GM12878 (cell line): ENCODE results near the gene NUBP1. TPM values are rescaled to one million over a fixed set of nuclear protein-coding genes. Genes with fewer than 3 reads are reported as not detected.
A peak's percentile ranks its signal among the peaks of the same experiment; 100 is the strongest.

Experiments
- BHLHE40 ChIP-seq, 2 experiments: fragments of 450-650 bp in 1 of 2; IDR thresholded peaks; 2 replicates each; pipeline ENCODE4 v1.6.1; 2011 to 2017; ENCODE audit warnings: low read depth in 2 of 2, borderline replicate concordance in 1 of 2, improper control_type of control experiment in 1 of 2, low read length in 1 of 2, mild to moderate bottlenecking in 1 of 2
- EZH2 ChIP-seq: IDR thresholded peaks from 2 replicates; pipeline ENCODE4 v1.6.1; 2012; ENCODE audit warnings: low read depth, mild to moderate bottlenecking, control low read depth, inconsistent platforms, low read length, borderline replicate concordance; ENCODE audit not compliant: control insufficient read depth
- GATAD2B ChIP-seq: fragments of 450-650 bp; conservative IDR thresholded peaks from 2 replicates; pipeline ENCODE4 v1.6.1; 2017; ENCODE audit warnings: low read depth, mild to moderate bottlenecking, moderate library complexity
- MEF2A ChIP-seq: IDR thresholded peaks from 2 replicates; pipeline ENCODE4 v1.6.1; 2011; ENCODE audit warnings: low read depth, mild to moderate bottlenecking, low read length, moderate library complexity; ENCODE audit not compliant: insufficient read depth
- NFYA ChIP-seq: IDR thresholded peaks from 2 replicates; pipeline ENCODE4 v1.6.1; 2011; ENCODE audit warnings: low read depth, mild to moderate bottlenecking, low read length, improper control_type of control experiment, borderline replicate concordance
- SMARCA5 ChIP-seq: fragments of 450-650 bp; IDR thresholded peaks from 2 replicates; pipeline ENCODE4 v1.6.1; 2017; ENCODE audit warnings: mild to moderate bottlenecking
- polyA plus RNA-seq, 11 experiments: library from polyadenylated mRNA; depleted of rRNA in 4 of 11; unstranded in 6 of 11; stranded (reverse) in 5 of 11; fragments of >200 nt; fragmentation: Nextera tagmentation in 4 of 11; fragmentation: Illumina TruSeq in 1 of 11; extraction: Ambion mirVana in 4 of 11; extraction: Trizol in 1 of 11; gene quantifications; 1 replicate in 1 of 11; 2 replicates in 10 of 11; pipeline versions ENCODE4 v1.2.1 to v1.2.3, GENCODE V29; 2011 to 2016; ENCODE audit warnings: inconsistent platforms in 2 of 11, missing spikeins in 2 of 11, low read depth in 1 of 11
- total RNA-seq, 4 experiments: library from RNA; depleted of rRNA in 3 of 4; stranded (reverse); fragments of >200 nt in 3 of 4; fragmentation: Illumina TruSeq in 1 of 4; extraction: Trizol in 1 of 4; gene quantifications; 2 replicates each; pipeline versions ENCODE4 v1.2.1 to v1.2.3, GENCODE V29; 2013 to 2021
- TF ChIP-seq, protein P1 (sequence below): IDR thresholded peaks from 2 replicates; pipeline ENCODE4 v1.6.1; 2012; ENCODE audit warnings: improper control_type of control experiment, low read depth, low read length; ENCODE audit not compliant: insufficient replicate concordance
- TF ChIP-seq, protein P2 (sequence below): IDR thresholded peaks from 2 replicates; pipeline ENCODE4 v1.6.1; 2011; ENCODE audit warnings: low read depth, mild to moderate bottlenecking, low read length, moderate library complexity, borderline replicate concordance; ENCODE audit errors: extremely low read depth
- TF ChIP-seq, protein P3 (sequence below): fragments of 450-650 bp; conservative IDR thresholded peaks from 2 replicates; pipeline ENCODE4 v1.6.1; 2017; ENCODE audit warnings: mild to moderate bottlenecking, moderate library complexity
- TF ChIP-seq, protein P4 (sequence below): fragments of 450-650 bp; IDR thresholded peaks from 2 replicates; pipeline ENCODE4 v1.6.1; 2017; ENCODE audit warnings: mild to moderate bottlenecking, moderate library complexity
- TF ChIP-seq, protein P5 (sequence below): fragments of 450-650 bp; formaldehyde crosslinking; IDR thresholded peaks from 2 replicates; pipeline ENCODE4 v1.4.0; 2020; ENCODE audit warnings: mild to moderate bottlenecking, moderate library complexity

Gene NUBP1
- total and polyA plus RNA-seq, 10 of the 15 experiments (the other 5 are each of a cell fraction or from before 2014, with no cell fraction given), result 31.0 to 74.9 (median 58.3) TPM

DNA sequence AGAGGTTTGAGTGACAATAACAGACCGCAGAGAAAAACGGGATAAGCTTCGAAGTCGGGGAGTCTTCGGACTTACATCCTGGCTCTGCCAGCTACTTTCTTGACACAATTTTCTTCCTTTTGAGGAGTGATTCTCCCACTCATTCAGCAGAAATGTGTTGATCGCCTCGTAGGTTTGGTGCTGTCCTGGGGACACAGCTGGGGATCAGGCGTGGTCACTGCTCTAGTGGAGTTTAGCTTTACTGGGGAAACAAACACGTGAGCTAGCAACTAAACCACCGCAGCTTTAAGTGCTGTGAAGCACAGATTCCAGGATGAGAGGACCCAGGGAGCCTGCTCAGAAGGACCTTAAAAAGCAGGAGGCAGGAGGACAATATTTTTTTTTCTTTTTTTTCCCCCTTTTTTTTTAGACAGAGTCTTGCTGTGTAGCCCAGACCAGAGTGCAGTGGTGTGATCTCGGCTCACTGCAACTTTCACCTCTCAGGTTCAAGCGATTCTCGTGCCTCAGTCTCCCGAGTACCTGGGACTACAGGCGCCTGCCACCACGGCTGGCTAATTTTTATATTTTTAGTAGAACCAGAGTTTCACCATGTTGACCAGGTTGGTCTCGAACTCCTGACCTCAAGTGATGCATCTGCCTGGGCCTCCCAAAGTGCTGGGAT is 858 bp downstream of the NUBP1 start (continued):
- TF ChIP-seq, protein P1, sequence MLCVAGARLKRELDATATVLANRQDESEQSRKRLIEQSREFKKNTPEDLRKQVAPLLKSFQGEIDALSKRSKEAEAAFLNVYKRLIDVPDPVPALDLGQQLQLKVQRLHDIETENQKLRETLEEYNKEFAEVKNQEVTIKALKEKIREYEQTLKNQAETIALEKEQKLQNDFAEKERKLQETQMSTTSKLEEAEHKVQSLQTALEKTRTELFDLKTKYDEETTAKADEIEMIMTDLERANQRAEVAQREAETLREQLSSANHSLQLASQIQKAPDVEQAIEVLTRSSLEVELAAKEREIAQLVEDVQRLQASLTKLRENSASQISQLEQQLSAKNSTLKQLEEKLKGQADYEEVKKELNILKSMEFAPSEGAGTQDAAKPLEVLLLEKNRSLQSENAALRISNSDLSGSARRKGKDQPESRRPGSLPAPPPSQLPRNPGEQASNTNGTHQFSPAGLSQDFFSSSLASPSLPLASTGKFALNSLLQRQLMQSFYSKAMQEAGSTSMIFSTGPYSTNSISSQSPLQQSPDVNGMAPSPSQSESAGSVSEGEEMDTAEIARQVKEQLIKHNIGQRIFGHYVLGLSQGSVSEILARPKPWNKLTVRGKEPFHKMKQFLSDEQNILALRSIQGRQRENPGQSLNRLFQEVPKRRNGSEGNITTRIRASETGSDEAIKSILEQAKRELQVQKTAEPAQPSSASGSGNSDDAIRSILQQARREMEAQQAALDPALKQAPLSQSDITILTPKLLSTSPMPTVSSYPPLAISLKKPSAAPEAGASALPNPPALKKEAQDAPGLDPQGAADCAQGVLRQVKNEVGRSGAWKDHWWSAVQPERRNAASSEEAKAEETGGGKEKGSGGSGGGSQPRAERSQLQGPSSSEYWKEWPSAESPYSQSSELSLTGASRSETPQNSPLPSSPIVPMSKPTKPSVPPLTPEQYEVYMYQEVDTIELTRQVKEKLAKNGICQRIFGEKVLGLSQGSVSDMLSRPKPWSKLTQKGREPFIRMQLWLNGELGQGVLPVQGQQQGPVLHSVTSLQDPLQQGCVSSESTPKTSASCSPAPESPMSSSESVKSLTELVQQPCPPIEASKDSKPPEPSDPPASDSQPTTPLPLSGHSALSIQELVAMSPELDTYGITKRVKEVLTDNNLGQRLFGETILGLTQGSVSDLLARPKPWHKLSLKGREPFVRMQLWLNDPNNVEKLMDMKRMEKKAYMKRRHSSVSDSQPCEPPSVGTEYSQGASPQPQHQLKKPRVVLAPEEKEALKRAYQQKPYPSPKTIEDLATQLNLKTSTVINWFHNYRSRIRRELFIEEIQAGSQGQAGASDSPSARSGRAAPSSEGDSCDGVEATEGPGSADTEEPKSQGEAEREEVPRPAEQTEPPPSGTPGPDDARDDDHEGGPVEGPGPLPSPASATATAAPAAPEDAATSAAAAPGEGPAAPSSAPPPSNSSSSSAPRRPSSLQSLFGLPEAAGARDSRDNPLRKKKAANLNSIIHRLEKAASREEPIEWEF, result peak; percentile 18
- TF ChIP-seq, protein P2, sequence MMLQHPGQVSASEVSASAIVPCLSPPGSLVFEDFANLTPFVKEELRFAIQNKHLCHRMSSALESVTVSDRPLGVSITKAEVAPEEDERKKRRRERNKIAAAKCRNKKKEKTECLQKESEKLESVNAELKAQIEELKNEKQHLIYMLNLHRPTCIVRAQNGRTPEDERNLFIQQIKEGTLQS, result no peak
- TF ChIP-seq GATAD2B (no peak), MEF2A (no peak), EZH2 (no peak), SMARCA5 (0 out of 2 replicates have a peak, but pooled peaks have one; percentile 33), BHLHE40 (IDR thresholded peaks at IDR 0.05; ENCODE audit: borderline replicate concordance in 1 of 2, low read depth in 2 of 2, low read length in 1 of 2) (peak; percentile 38 to 60; a peak in 3 of 4 replicates), NFYA (no peak)
- TF ChIP-seq, protein P3, sequence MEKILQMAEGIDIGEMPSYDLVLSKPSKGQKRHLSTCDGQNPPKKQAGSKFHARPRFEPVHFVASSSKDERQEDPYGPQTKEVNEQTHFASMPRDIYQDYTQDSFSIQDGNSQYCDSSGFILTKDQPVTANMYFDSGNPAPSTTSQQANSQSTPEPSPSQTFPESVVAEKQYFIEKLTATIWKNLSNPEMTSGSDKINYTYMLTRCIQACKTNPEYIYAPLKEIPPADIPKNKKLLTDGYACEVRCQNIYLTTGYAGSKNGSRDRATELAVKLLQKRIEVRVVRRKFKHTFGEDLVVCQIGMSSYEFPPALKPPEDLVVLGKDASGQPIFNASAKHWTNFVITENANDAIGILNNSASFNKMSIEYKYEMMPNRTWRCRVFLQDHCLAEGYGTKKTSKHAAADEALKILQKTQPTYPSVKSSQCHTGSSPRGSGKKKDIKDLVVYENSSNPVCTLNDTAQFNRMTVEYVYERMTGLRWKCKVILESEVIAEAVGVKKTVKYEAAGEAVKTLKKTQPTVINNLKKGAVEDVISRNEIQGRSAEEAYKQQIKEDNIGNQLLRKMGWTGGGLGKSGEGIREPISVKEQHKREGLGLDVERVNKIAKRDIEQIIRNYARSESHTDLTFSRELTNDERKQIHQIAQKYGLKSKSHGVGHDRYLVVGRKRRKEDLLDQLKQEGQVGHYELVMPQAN, result 0 out of 2 replicates have a peak, but pooled peaks have one; percentile 21
- TF ChIP-seq, protein P4, sequence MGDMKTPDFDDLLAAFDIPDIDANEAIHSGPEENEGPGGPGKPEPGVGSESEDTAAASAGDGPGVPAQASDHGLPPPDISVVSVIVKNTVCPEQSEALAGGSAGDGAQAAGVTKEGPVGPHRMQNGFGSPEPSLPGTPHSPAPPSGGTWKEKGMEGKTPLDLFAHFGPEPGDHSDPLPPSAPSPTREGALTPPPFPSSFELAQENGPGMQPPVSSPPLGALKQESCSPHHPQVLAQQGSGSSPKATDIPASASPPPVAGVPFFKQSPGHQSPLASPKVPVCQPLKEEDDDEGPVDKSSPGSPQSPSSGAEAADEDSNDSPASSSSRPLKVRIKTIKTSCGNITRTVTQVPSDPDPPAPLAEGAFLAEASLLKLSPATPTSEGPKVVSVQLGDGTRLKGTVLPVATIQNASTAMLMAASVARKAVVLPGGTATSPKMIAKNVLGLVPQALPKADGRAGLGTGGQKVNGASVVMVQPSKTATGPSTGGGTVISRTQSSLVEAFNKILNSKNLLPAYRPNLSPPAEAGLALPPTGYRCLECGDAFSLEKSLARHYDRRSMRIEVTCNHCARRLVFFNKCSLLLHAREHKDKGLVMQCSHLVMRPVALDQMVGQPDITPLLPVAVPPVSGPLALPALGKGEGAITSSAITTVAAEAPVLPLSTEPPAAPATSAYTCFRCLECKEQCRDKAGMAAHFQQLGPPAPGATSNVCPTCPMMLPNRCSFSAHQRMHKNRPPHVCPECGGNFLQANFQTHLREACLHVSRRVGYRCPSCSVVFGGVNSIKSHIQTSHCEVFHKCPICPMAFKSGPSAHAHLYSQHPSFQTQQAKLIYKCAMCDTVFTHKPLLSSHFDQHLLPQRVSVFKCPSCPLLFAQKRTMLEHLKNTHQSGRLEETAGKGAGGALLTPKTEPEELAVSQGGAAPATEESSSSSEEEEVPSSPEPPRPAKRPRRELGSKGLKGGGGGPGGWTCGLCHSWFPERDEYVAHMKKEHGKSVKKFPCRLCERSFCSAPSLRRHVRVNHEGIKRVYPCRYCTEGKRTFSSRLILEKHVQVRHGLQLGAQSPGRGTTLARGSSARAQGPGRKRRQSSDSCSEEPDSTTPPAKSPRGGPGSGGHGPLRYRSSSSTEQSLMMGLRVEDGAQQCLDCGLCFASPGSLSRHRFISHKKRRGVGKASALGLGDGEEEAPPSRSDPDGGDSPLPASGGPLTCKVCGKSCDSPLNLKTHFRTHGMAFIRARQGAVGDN, result peak; percentile 16; the same call in 1 of the 2 replicates
- TF ChIP-seq, protein P5, sequence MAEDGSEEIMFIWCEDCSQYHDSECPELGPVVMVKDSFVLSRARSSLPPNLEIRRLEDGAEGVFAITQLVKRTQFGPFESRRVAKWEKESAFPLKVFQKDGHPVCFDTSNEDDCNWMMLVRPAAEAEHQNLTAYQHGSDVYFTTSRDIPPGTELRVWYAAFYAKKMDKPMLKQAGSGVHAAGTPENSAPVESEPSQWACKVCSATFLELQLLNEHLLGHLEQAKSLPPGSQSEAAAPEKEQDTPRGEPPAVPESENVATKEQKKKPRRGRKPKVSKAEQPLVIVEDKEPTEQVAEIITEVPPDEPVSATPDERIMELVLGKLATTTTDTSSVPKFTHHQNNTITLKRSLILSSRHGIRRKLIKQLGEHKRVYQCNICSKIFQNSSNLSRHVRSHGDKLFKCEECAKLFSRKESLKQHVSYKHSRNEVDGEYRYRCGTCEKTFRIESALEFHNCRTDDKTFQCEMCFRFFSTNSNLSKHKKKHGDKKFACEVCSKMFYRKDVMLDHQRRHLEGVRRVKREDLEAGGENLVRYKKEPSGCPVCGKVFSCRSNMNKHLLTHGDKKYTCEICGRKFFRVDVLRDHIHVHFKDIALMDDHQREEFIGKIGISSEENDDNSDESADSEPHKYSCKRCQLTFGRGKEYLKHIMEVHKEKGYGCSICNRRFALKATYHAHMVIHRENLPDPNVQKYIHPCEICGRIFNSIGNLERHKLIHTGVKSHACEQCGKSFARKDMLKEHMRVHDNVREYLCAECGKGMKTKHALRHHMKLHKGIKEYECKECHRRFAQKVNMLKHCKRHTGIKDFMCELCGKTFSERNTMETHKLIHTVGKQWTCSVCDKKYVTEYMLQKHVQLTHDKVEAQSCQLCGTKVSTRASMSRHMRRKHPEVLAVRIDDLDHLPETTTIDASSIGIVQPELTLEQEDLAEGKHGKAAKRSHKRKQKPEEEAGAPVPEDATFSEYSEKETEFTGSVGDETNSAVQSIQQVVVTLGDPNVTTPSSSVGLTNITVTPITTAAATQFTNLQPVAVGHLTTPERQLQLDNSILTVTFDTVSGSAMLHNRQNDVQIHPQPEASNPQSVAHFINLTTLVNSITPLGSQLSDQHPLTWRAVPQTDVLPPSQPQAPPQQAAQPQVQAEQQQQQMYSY, result no peak
